OCI-LY3 (cell line): ENCODE data around the gene SDK1.

Source experiments
- H2AFZ ChIP-seq: fragments of 200-600, 300-600 bp; shearing (Covaris generic); 2 replicates; pipeline ENCODE4 v1.6.0; 2014; ENCODE audit warnings: antibody characterized with exemption, low read depth, low read length
- H3K27ac ChIP-seq: fragments of 200-600, 300-600 bp; sonication (generic); 2 replicates; pipeline ENCODE4 v1.5.1; 2014; ENCODE audit warnings: mild to moderate bottlenecking, low read length, moderate library complexity, mixed read lengths
- H3K27me3 ChIP-seq: fragments of 200-600, 300-600 bp; sonication (generic); 2 replicates; pipeline ENCODE4 v1.6.1; 2014; ENCODE audit warnings: low read depth, low read length, mixed read lengths
- H3K36me3 ChIP-seq: fragments of 200-600, 300-600 bp; sonication (generic); replicated peaks from 2 replicates; pipeline ENCODE3; 2014; ENCODE audit warnings: low read depth, low read length, mixed read lengths
- H3K4me1 ChIP-seq: fragments of 300-600, 200-600 bp; sonication (generic); 2 replicates; pipeline ENCODE4 v1.6.1; 2014; ENCODE audit warnings: low read length, mixed read lengths
- H3K4me2 ChIP-seq: fragments of 200-600, 300-600 bp; sonication (generic); 2 replicates; pipeline ENCODE4 v1.6.1; 2014; ENCODE audit warnings: low read length, mixed read lengths
- H3K4me3 ChIP-seq: fragments of 300-600, 200-600 bp; sonication (generic); 2 replicates; pipeline ENCODE4 v1.5.1; 2014; ENCODE audit warnings: antibody characterized with exemption, mild to moderate bottlenecking, low read length, moderate library complexity
- H3K79me2 ChIP-seq: fragments of 300-600, 200-600 bp; shearing (Covaris generic); 2 replicates; pipeline ENCODE4 v1.6.1; 2014; ENCODE audit warnings: mild to moderate bottlenecking, low read length, mixed read lengths
- H3K9ac ChIP-seq: fragments of 300-600, 200-600 bp; shearing (Covaris generic); 2 replicates; pipeline ENCODE4 v1.6.0; 2014; ENCODE audit warnings: mild to moderate bottlenecking, low read length, moderate library complexity
- H3K9me3 ChIP-seq: fragments of 200-600, 300-600 bp; shearing (Covaris generic); 2 replicates; pipeline ENCODE4 v1.6.1; 2014; ENCODE audit warnings: low read length, mixed read lengths; ENCODE audit not compliant: insufficient read depth
- H4K20me1 ChIP-seq: fragments of 200-600, 300-600 bp; sonication (generic); 2 replicates; pipeline ENCODE4 v1.6.1; 2016; ENCODE audit warnings: low read length, mixed read lengths; ENCODE audit not compliant: insufficient read depth
- EZH2phosphoT487 ChIP-seq: fragments of 200-600 bp; shearing (Covaris generic); IDR thresholded peaks from 2 replicates; pipeline ENCODE4 v1.6.1; 2018; ENCODE audit warnings: antibody characterized with exemption, mixed run types, low read depth
- TF ChIP-seq, protein P1 (sequence below): fragments of 200-600, 300-600 bp; sonication (generic); IDR thresholded peaks from 2 replicates; pipeline ENCODE4 v1.5.1; 2014; ENCODE audit warnings: antibody characterized with exemption, low read length, low read depth

The SDK1 gene

DNA sequence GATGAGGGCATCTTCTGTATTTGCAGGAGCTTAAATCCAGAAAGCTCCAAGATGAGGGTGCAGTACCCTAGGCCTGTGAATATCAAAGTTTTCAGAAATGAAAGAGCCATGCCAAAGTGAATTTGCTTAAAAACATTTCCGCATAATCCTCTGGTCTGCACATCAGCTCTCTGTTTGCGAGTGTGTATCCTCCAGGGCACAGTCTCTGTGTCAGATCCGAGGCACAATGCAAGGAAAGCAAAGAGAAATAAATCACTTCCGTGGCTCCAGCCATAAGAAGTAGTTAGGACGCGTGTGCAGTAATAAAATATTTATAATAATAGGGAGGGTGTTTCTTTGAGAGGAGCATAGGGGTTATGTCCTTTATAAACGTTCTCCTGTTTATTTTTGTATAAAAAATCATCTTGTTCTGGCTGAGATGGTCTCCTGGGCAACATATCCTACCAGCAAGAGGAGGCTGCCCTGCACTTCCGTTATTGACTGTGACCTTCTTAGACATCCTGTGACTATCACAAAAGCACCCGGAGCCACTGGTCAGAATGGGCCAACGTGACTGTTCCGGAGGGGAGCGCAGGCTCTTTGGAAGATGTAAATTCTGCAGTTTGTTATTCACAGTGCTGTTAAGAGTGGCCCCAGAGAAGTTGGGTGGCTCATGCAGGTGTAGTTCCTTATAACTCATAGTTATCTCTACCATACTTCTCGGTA lies 713.4 kb downstream of the SDK1 start:
- Histone ChIP-seq H2AFZ (no peak overlapping the region), H3K4me2 (no peak overlapping the region), H3K9me3 (no peaks in the 10 kb centered on the region), H3K36me3 (no peaks in the 10 kb centered on the region), H3K4me1 (no peaks in the 10 kb centered on the region), H4K20me1 (no peaks in the 10 kb centered on the region), H3K27ac (no peak overlapping the region), H3K79me2 (no peaks in the 10 kb centered on the region), H3K4me3 (no peak overlapping the region), H3K9ac (no peak overlapping the region), H3K27me3 (no peaks in the 10 kb centered on the region)
- no peak for TF ChIP-seq EZH2phosphoT487
- TF ChIP-seq, protein P1, sequence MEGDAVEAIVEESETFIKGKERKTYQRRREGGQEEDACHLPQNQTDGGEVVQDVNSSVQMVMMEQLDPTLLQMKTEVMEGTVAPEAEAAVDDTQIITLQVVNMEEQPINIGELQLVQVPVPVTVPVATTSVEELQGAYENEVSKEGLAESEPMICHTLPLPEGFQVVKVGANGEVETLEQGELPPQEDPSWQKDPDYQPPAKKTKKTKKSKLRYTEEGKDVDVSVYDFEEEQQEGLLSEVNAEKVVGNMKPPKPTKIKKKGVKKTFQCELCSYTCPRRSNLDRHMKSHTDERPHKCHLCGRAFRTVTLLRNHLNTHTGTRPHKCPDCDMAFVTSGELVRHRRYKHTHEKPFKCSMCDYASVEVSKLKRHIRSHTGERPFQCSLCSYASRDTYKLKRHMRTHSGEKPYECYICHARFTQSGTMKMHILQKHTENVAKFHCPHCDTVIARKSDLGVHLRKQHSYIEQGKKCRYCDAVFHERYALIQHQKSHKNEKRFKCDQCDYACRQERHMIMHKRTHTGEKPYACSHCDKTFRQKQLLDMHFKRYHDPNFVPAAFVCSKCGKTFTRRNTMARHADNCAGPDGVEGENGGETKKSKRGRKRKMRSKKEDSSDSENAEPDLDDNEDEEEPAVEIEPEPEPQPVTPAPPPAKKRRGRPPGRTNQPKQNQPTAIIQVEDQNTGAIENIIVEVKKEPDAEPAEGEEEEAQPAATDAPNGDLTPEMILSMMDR: no peak

GRCh38 chr7:4015371-4015770 lies 714.3 kb downstream of the SDK1 start:
- H3K79me2 ChIP-seq: no peaks in the 10 kb centered on the region
- no peaks in the 10 kb centered on the region for H4K20me1 ChIP-seq
- H3K9me3 ChIP-seq: no peaks in the 10 kb centered on the region
- TF ChIP-seq, protein P1: no peak
- TF ChIP-seq EZH2phosphoT487: no peak
- H3K4me3 ChIP-seq: no peak overlapping the region
- no peak overlapping the region for H3K9ac ChIP-seq
- no peak overlapping the region for H3K4me2 ChIP-seq
- H3K36me3 ChIP-seq: no peaks in the 10 kb centered on the region
- H3K27me3 ChIP-seq: no peaks in the 10 kb centered on the region
- H2AFZ ChIP-seq: no peak overlapping the region
- no peaks in the 10 kb centered on the region for H3K4me1 ChIP-seq
- no peak overlapping the region for H3K27ac ChIP-seq

GRCh38 chr7:4015996-4016395 lies 714.9 kb downstream of the SDK1 start:
- TF ChIP-seq, protein P1: no peak
- no peak for TF ChIP-seq EZH2phosphoT487
- no peaks in the 10 kb centered on the region for H3K36me3 ChIP-seq
- no peaks in the 10 kb centered on the region for H3K79me2 ChIP-seq
- no peaks in the 10 kb centered on the region for H3K4me1 ChIP-seq
- no peak overlapping the region for H3K4me2 ChIP-seq
- H3K4me3 ChIP-seq: no peak overlapping the region
- no peak overlapping the region for H2AFZ ChIP-seq
- no peaks in the 10 kb centered on the region for H4K20me1 ChIP-seq
- no peak overlapping the region for H3K27ac ChIP-seq
- H3K27me3 ChIP-seq: no peaks in the 10 kb centered on the region
- no peaks in the 10 kb centered on the region for H3K9me3 ChIP-seq
- no peak overlapping the region for H3K9ac ChIP-seq

- Histone ChIP-seq H3K4me3 (no peak overlapping the region), H3K4me1 (no peaks in the 10 kb centered on the region), H3K36me3 (no peaks in the 10 kb centered on the region), H3K9ac (no peak overlapping the region), H3K27ac (no peak overlapping the region), H3K9me3 (no peaks in the 10 kb centered on the region), H3K27me3 (no peaks in the 10 kb centered on the region), H3K79me2 (no peaks in the 10 kb centered on the region), H3K4me2 (no peak overlapping the region), H4K20me1 (no peaks in the 10 kb centered on the region), H2AFZ (no peak overlapping the region)
- TF ChIP-seq, protein P1: no peak
- no peak for TF ChIP-seq EZH2phosphoT487
These were observed 716.0 kb downstream of the SDK1 start for GRCh38 chr7:4017081-4017480.
